Psoas muscle (tissue), 8 donors: Measurements from ENCODE around the gene ACVR1. TPM values are rescaled to one million over a fixed set of nuclear protein-coding genes. Genes with fewer than 3 reads are reported as not detected.

Experiments
- ATAC-seq, 4 donors: fragments of 200-7000 bp; cut with Tn5 transposase; one replicate each; pipeline ENCODE4 v1.9.1; 2020; ENCODE audit warnings: moderate library complexity in 3 of 4, mild to moderate bottlenecking in 2 of 4
- DNase-seq, 2 donors: peaks; one replicate each; pipeline ENCODE4 v3.0.0-alpha.2; 2020
- H3K27ac ChIP-seq: fragments of 200-600 bp; one replicate; pipeline ENCODE4 v1.8.0; 2022
- H3K27me3 ChIP-seq, 3 donors: fragments of 200-600 bp in 1 of 3; one replicate each; pipeline versions ENCODE4 v1.6.1 to v1.8.0; 2013 to 2022; ENCODE audit warnings: low read length in 2 of 3, mild to moderate bottlenecking in 2 of 3, moderate library complexity in 1 of 3; ENCODE audit not compliant: insufficient read depth in 3 of 3
- H3K36me3 ChIP-seq, 2 donors: fragments of 200-600 bp in 1 of 2; one replicate each; pipeline versions ENCODE4 v1.6.1 to v1.8.0; 2013 to 2022; ENCODE audit warnings: low read depth in 1 of 2, mild to moderate bottlenecking in 1 of 2, moderate library complexity in 1 of 2; ENCODE audit not compliant: insufficient read depth in 1 of 2
- H3K4me1 ChIP-seq: fragments of 200-600 bp; one replicate; pipeline ENCODE4 v1.8.0; 2022
- H3K4me3 ChIP-seq: fragments of 200-600 bp; one replicate; pipeline ENCODE4 v1.8.0; 2022; ENCODE audit warnings: mild to moderate bottlenecking
- H3K9me3 ChIP-seq: fragments of 200-600 bp; one replicate; pipeline ENCODE4 v1.8.0; 2022
- CTCF ChIP-seq: fragments of 200-600 bp; IDR thresholded peaks from one replicate; pipeline ENCODE4 v1.8.0; 2022; ENCODE audit warnings: antibody characterized with exemption
- WGBS, 3 donors: extraction: QIAGEN DNeasy Blood & Tissue Kit; methylation state at CpG; one replicate each; pipeline versions ENCODE4 v1.1.6 to v1.1.7; 2013; 5-methylcytosine and 5-hydroxymethylcytosine counted together
- intact Hi-C, 2 donors: fragments of 100-400 bp; cut with DNase I; formaldehyde crosslinking; loops; one replicate each; pipeline versions ENCODE4 v1.11.0 to v1.14.2; 2022
- polyA plus RNA-seq, 3 donors: library from polyadenylated mRNA; stranded (reverse); fragments of 200-250 nt; gene quantifications; one replicate each; pipeline ENCODE4 v1.2.3, GENCODE V29; 2013
- total RNA-seq, 4 donors: library from RNA; stranded (reverse); fragmentation: NEBNext Ultra II Directional in 2 of 4; extraction: Animal tissue kit (Norgen Biotek cat#: 25700) in 2 of 4; gene quantifications; one replicate each; pipeline versions ENCODE4 v1.2.1 to v1.2.4, GENCODE V29; 2021 to 2023
- donor health status: healthy with polysubstance abuse.
- donor health status: DM: no; HTN: no; CAD: no; lungs with moderate emphysema.
- donor health status: Bipolar disorder and iron deficiency.
- donor health status: healthy.
- donor health status: DM: yes; HTN: yes; CAD: no.
- donor health status: DM: no; HTN: no; CAD: no.
- donor health status: DM: no; HTN: no; CAD: no.
- donor health status: DM: yes; HTN: yes; CAD: no.

The ACVR1 gene
- total and polyA plus RNA-seq, 7 donors, result 9.5 to 28.0 (median 24.1) TPM

- intact Hi-C loops, result no loop called here
- Histone ChIP-seq H3K27ac (peak overlapping the region; percentile 92), H3K9me3 (no peaks in the 10 kb centered on the region), H3K36me3 (peaks cover 0 to 9% of the 10 kb centered on the region in 2 donors), H3K27me3 (no peaks in the 10 kb centered on the region), H3K4me1 (peaks cover 55% of the 10 kb centered on the region), H3K4me3 (no peak overlapping the region)
- no peak for DNase-seq
- peak; percentile 20 for TF ChIP-seq CTCF
- no peak for ATAC-seq
Measured at GRCh38 chr2:157793053-157793612, 83.0 kb downstream of the ACVR1 start.

GRCh38 chr2:157792335-157793052 lies 83.6 kb downstream of the ACVR1 start:
- Histone ChIP-seq H3K9me3 (no peaks in the 10 kb centered on the region), H3K27ac (peak overlapping the region; percentile 92), H3K27me3 (no peaks in the 10 kb centered on the region), H3K4me3 (no peak overlapping the region), H3K36me3 (peaks cover 0 to 3% of the 10 kb centered on the region in 2 donors), H3K4me1 (peaks cover 62% of the 10 kb centered on the region)
- DNase-seq, result no peak
- 52 to 80% (median 58%) methylated on average over 3 of the region's 3 CpGs for WGBS, 3 donors
- intact Hi-C loops, result no loop called here
- TF ChIP-seq CTCF, result no peak
- peak in 3 of 4 donors; percentile 15 to 51 (median 36) for ATAC-seq

- no peaks in the 10 kb centered on the region for H3K9me3 ChIP-seq
- WGBS, 3 donors, result 45 to 51% (median 49%) methylated on average over 5 of the region's 5 CpGs
- no peaks in the 10 kb centered on the region for H3K36me3 ChIP-seq
- intact Hi-C loops, result loop anchor here in 1 of 2 donors (2.0 kb wide), 1 partner anchor 46 kb away; no protein-coding TSS in a partner anchor
- peak overlapping the region; percentile 92 for H3K27ac ChIP-seq
- H3K4me3 ChIP-seq, result peak overlapping the region; percentile 2
- DNase-seq (no peak), ATAC-seq (peak; percentile 43 to 68 (median 65))
- no peak for TF ChIP-seq CTCF
- peaks cover 78% of the 10 kb centered on the region for H3K4me1 ChIP-seq
- no peaks in the 10 kb centered on the region for H3K27me3 ChIP-seq
Measured at GRCh38 chr2:157790780-157791179, 85.3 kb downstream of the ACVR1 start.

- WGBS, 3 donors, result 16 to 33% (median 19%) methylated on average over 4 of the region's 4 CpGs
- Histone ChIP-seq H3K9me3 (no peaks in the 10 kb centered on the region), H3K27ac (peak overlapping the region; percentile 92), H3K36me3 (no peaks in the 10 kb centered on the region), H3K27me3 (no peaks in the 10 kb centered on the region), H3K4me3 (peak overlapping the region; percentile 29), H3K4me1 (peaks cover 85% of the 10 kb centered on the region)
- ATAC-seq (peak; percentile 90 to 93 (median 92)), DNase-seq (peak; percentile 55 to 85)
- intact Hi-C loops, result loop anchor here (2.0 to 5.0 kb wide), 2 partner anchors 47 to 52 kb away; no protein-coding TSS in a partner anchor
- TF ChIP-seq CTCF, result no peak
Measured at GRCh38 chr2:157789933-157790511, 86.1 kb downstream of the ACVR1 start.
